Parathyroid adenoma (tissue), 2 donors: Measurements from ENCODE around the gene MDGA2.

ENCODE experiments used
- H2AFZ ChIP-seq: fragments of 300-600 bp; sonication (generic); one replicate; pipeline ENCODE4 v1.7.0; 2017; ENCODE audit warnings: antibody characterized with exemption, mild to moderate bottlenecking
- H3K27ac ChIP-seq: fragments of 300-600 bp; sonication (generic); one replicate; pipeline ENCODE4 v1.7.0; 2017
- H3K27me3 ChIP-seq: fragments of 300-600 bp; sonication (generic); one replicate; pipeline ENCODE4 v1.7.0; 2017; ENCODE audit warnings: low read length; ENCODE audit not compliant: control insufficient read depth, insufficient read depth
- H3K36me3 ChIP-seq: fragments of 300-600 bp; sonication (generic); one replicate; pipeline ENCODE4 v1.7.0; 2017; ENCODE audit warnings: low read length; ENCODE audit not compliant: control insufficient read depth, insufficient read depth
- H3K4me1 ChIP-seq: fragments of 300-600 bp; sonication (generic); one replicate; pipeline ENCODE4 v1.7.0; 2017; ENCODE audit warnings: control low read depth
- H3K4me2 ChIP-seq: fragments of 300-600 bp; sonication (generic); one replicate; pipeline ENCODE4 v1.7.0; 2017; ENCODE audit warnings: low read length
- H3K4me3 ChIP-seq: fragments of 300-600 bp; sonication (generic); one replicate; pipeline ENCODE4 v1.7.0; 2017; ENCODE audit warnings: low read depth, low read length
- H3K79me2 ChIP-seq: fragments of 300-600 bp; sonication (generic); one replicate; pipeline ENCODE4 v1.7.0; 2017; ENCODE audit warnings: control low read depth
- H3K9ac ChIP-seq: fragments of 300-600 bp; sonication (generic); one replicate; pipeline ENCODE4 v1.7.0; 2017; ENCODE audit warnings: mild to moderate bottlenecking
- H3K9me3 ChIP-seq: fragments of 300-600 bp; sonication (generic); one replicate; pipeline ENCODE4 v1.7.0; 2017; ENCODE audit warnings: low read length; ENCODE audit not compliant: control insufficient read depth
- TF ChIP-seq, protein P1 (sequence below): fragments of 300-600 bp; sonication (generic); IDR thresholded peaks from one replicate; pipeline ENCODE4 v1.7.0; 2017; ENCODE audit warnings: antibody characterized with exemption, mild to moderate bottlenecking
- donor health status: primary hyperparathyroidism.

The MDGA2 gene

DNA sequence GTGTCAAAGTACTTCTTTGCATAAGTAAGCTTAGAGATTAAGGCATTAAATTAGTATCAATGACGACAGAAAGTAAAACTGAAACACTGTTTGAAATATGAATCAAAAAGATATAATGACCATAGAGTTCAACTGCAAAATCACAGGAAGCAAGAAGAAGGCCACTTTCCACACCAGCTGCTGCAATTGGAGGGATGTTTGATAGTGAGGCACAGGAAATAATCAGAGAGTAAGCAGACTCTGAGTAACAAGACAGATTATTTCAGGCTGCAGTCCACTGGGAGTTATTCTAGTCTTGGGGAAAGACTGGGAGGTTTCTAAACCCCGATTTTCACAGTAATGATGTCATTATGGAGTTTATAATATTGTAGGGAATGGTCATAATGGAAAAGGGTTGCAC is 12.9 kb downstream of the MDGA2 start:
- H3K4me2 ChIP-seq = no peak overlapping the region
- H2AFZ ChIP-seq = no peak overlapping the region
- no peak overlapping the region for H3K9ac ChIP-seq
- H3K27me3 ChIP-seq = no peaks in the 10 kb centered on the region
- H3K36me3 ChIP-seq = no peaks in the 10 kb centered on the region
- TF ChIP-seq, protein P1, sequence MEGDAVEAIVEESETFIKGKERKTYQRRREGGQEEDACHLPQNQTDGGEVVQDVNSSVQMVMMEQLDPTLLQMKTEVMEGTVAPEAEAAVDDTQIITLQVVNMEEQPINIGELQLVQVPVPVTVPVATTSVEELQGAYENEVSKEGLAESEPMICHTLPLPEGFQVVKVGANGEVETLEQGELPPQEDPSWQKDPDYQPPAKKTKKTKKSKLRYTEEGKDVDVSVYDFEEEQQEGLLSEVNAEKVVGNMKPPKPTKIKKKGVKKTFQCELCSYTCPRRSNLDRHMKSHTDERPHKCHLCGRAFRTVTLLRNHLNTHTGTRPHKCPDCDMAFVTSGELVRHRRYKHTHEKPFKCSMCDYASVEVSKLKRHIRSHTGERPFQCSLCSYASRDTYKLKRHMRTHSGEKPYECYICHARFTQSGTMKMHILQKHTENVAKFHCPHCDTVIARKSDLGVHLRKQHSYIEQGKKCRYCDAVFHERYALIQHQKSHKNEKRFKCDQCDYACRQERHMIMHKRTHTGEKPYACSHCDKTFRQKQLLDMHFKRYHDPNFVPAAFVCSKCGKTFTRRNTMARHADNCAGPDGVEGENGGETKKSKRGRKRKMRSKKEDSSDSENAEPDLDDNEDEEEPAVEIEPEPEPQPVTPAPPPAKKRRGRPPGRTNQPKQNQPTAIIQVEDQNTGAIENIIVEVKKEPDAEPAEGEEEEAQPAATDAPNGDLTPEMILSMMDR = no peak
- no peaks in the 10 kb centered on the region for H3K79me2 ChIP-seq
- H3K9me3 ChIP-seq = no peaks in the 10 kb centered on the region
- H3K4me3 ChIP-seq = no peak overlapping the region
- H3K4me1 ChIP-seq = no peaks in the 10 kb centered on the region
- no peak overlapping the region for H3K27ac ChIP-seq

- Histone ChIP-seq H3K36me3 (no peaks in the 10 kb centered on the region), H3K4me1 (no peaks in the 10 kb centered on the region), H3K27ac (no peak overlapping the region), H3K79me2 (no peaks in the 10 kb centered on the region), H3K9ac (no peak overlapping the region), H3K27me3 (no peaks in the 10 kb centered on the region), H3K9me3 (no peaks in the 10 kb centered on the region), H2AFZ (no peak overlapping the region), H3K4me2 (no peak overlapping the region), H3K4me3 (no peak overlapping the region)
- TF ChIP-seq, protein P1 = no peak
Observed at GRCh38 chr14:47660158-47660557, 15.2 kb downstream of the MDGA2 start.

- Histone ChIP-seq H3K27me3 (no peaks in the 10 kb centered on the region), H3K79me2 (no peaks in the 10 kb centered on the region), H3K27ac (no peak overlapping the region), H3K9me3 (no peaks in the 10 kb centered on the region), H3K36me3 (no peaks in the 10 kb centered on the region), H3K4me3 (no peak overlapping the region), H3K4me2 (no peak overlapping the region), H2AFZ (no peak overlapping the region), H3K9ac (no peak overlapping the region), H3K4me1 (no peaks in the 10 kb centered on the region)
- TF ChIP-seq, protein P1 = no peak
Observed at GRCh38 chr14:47658041-47658440, 17.4 kb downstream of the MDGA2 start.

DNA sequence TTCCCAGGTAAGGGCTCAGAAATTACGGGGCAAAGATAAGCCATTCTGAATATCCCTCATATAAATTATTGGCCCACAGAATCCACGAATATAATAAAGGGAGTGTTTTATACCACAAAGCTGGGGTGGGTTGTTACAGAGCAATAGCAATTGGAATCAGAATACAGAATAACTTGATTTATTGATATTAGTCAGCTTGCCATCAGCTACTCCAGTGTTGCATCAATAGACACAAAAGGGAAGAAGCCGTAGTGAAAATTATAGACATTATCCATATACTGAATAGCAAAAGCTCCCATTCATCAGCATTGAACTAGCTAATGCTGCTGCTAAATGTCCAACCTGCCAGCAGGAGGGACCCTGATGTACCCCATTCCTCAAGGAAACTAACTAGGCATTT is 18.3 kb downstream of the MDGA2 start:
- Histone ChIP-seq H3K79me2 (no peaks in the 10 kb centered on the region), H3K4me2 (no peak overlapping the region), H3K27ac (no peak overlapping the region), H2AFZ (no peak overlapping the region), H3K4me1 (no peaks in the 10 kb centered on the region), H3K36me3 (no peaks in the 10 kb centered on the region), H3K9ac (no peak overlapping the region), H3K4me3 (no peak overlapping the region), H3K9me3 (no peaks in the 10 kb centered on the region), H3K27me3 (no peaks in the 10 kb centered on the region)
- TF ChIP-seq, protein P1 = no peak

- TF ChIP-seq, protein P1 = no peak
- Histone ChIP-seq H3K27ac (no peak overlapping the region), H3K79me2 (no peaks in the 10 kb centered on the region), H2AFZ (no peak overlapping the region), H3K9me3 (no peaks in the 10 kb centered on the region), H3K4me2 (no peak overlapping the region), H3K4me1 (no peaks in the 10 kb centered on the region), H3K9ac (no peak overlapping the region), H3K4me3 (no peak overlapping the region), H3K27me3 (no peaks in the 10 kb centered on the region), H3K36me3 (no peaks in the 10 kb centered on the region)
Observed at GRCh38 chr14:47651337-47651736, 24.1 kb downstream of the MDGA2 start.
